HEK293 (cell line): Measurements from ENCODE around the gene EXOSC1.

Source experiments
- GLI2 ChIP-seq: fragments of 450-650 bp; formaldehyde crosslinking; IDR thresholded peaks from 2 replicates; pipeline ENCODE4; 2017; ENCODE audit warnings: missing biosample characterization, missing genetic modification characterization, low read depth, borderline replicate concordance
- GLI4 ChIP-seq: fragments of 450-650 bp; formaldehyde crosslinking; IDR thresholded peaks from 2 replicates; pipeline ENCODE4 v1.5.1; 2016; ENCODE audit warnings: missing biosample characterization, missing genetic modification characterization
- HIC1 ChIP-seq: fragments of 450-650 bp; formaldehyde crosslinking; IDR thresholded peaks from 2 replicates; pipeline ENCODE4 v1.5.1; 2016; ENCODE audit warnings: missing biosample characterization, missing genetic modification characterization
- HOXD13 ChIP-seq: sonication (generic); formaldehyde crosslinking; IDR thresholded peaks from 2 replicates; pipeline ENCODE4 v1.8.0; 2022; ENCODE audit warnings: missing genetic modification reagents, borderline replicate concordance
- MYNN ChIP-seq: fragments of 450-650 bp; formaldehyde crosslinking; IDR thresholded peaks from 2 replicates; pipeline ENCODE4 v1.5.1; 2016; ENCODE audit warnings: missing biosample characterization, missing genetic modification characterization, borderline replicate concordance
- SCRT2 ChIP-seq: fragments of 450-650 bp; formaldehyde crosslinking; IDR thresholded peaks from 2 replicates; pipeline ENCODE4 v1.5.1; 2016; ENCODE audit warnings: missing biosample characterization, missing genetic modification characterization
- SETDB1 ChIP-seq: IDR thresholded peaks from one replicate; pipeline ENCODE4 v1.6.1; 2017; ENCODE audit warnings: mild to moderate bottlenecking, low read length, moderate library complexity, mixed read lengths; ENCODE audit not compliant: insufficient read length
- SP7 ChIP-seq: fragments of 450-650 bp; formaldehyde crosslinking; IDR thresholded peaks from 2 replicates; pipeline ENCODE4 v1.5.1; 2016; ENCODE audit warnings: missing biosample characterization, missing genetic modification characterization
- WT1 ChIP-seq: fragments of 450-650 bp; formaldehyde crosslinking; IDR thresholded peaks from 2 replicates; pipeline ENCODE4 v1.5.1; 2016; ENCODE audit warnings: missing biosample characterization, missing genetic modification characterization
- ZBTB10 ChIP-seq: fragments of 450-650 bp; formaldehyde crosslinking; IDR thresholded peaks from 2 replicates; pipeline ENCODE4 v1.5.1; 2016; ENCODE audit warnings: missing biosample characterization, missing genetic modification characterization
- ZEB2 ChIP-seq: fragments of 450-650 bp; formaldehyde crosslinking; IDR thresholded peaks from 2 replicates; pipeline ENCODE4 v1.5.1; 2016; ENCODE audit warnings: missing biosample characterization, missing genetic modification characterization
- ZFP69B ChIP-seq: fragments of 450-650 bp; formaldehyde crosslinking; IDR thresholded peaks from 2 replicates; pipeline ENCODE4 v1.5.1; 2016; ENCODE audit warnings: missing biosample characterization, missing genetic modification characterization
- ZNF133 ChIP-seq: fragments of 450-650 bp; formaldehyde crosslinking; IDR thresholded peaks from 2 replicates; pipeline ENCODE4 v1.5.1; 2016; ENCODE audit warnings: missing biosample characterization, missing genetic modification characterization
- ZNF148 ChIP-seq: fragments of 450-650 bp; formaldehyde crosslinking; IDR thresholded peaks from 2 replicates; pipeline ENCODE4 v1.5.0; 2017; ENCODE audit warnings: missing biosample characterization, missing genetic modification characterization, borderline replicate concordance
- ZNF16 ChIP-seq: fragments of 450-650 bp; formaldehyde crosslinking; IDR thresholded peaks from 2 replicates; pipeline ENCODE4 v1.5.1; 2016; ENCODE audit warnings: low read depth, missing biosample characterization, missing genetic modification characterization
- ZNF23 ChIP-seq: fragments of 450-650 bp; formaldehyde crosslinking; IDR thresholded peaks from 2 replicates; pipeline ENCODE4 v1.5.1; 2016; ENCODE audit warnings: missing biosample characterization, missing genetic modification characterization, borderline replicate concordance
- ZNF26 ChIP-seq: fragments of 450-650 bp; formaldehyde crosslinking; IDR thresholded peaks from 2 replicates; pipeline ENCODE4 v1.5.1; 2016; ENCODE audit warnings: missing biosample characterization, missing genetic modification characterization
- ZNF324 ChIP-seq: fragments of 450-650 bp; formaldehyde crosslinking; IDR thresholded peaks from 2 replicates; pipeline ENCODE4 v1.5.1; 2016; ENCODE audit warnings: missing biosample characterization, missing genetic modification characterization
- ZNF433 ChIP-seq: fragments of 450-650 bp; formaldehyde crosslinking; IDR thresholded peaks from 2 replicates; pipeline ENCODE4 v1.5.1; 2016; ENCODE audit warnings: missing biosample characterization, missing genetic modification characterization, low read depth
- ZNF514 ChIP-seq: fragments of 450-650 bp; formaldehyde crosslinking; IDR thresholded peaks from 2 replicates; pipeline ENCODE4 v1.5.1; 2016; ENCODE audit warnings: missing biosample characterization, missing genetic modification characterization
- ZNF621 ChIP-seq: fragments of 450-650 bp; formaldehyde crosslinking; IDR thresholded peaks from 2 replicates; pipeline ENCODE4 v1.5.1; 2017; ENCODE audit warnings: missing biosample characterization, missing genetic modification characterization
- ZNF629 ChIP-seq: fragments of 450-650 bp; formaldehyde crosslinking; IDR thresholded peaks from 2 replicates; pipeline ENCODE4 v1.5.1; 2017; ENCODE audit warnings: missing biosample characterization, missing genetic modification characterization
- ZNF664 ChIP-seq: fragments of 450-650 bp; formaldehyde crosslinking; IDR thresholded peaks from 2 replicates; pipeline ENCODE4 v1.5.1; 2016; ENCODE audit warnings: missing biosample characterization, missing genetic modification characterization
- ZNF670 ChIP-seq: fragments of 450-650 bp; formaldehyde crosslinking; IDR thresholded peaks from 2 replicates; pipeline ENCODE4 v1.5.1; 2016; ENCODE audit warnings: missing biosample characterization, missing genetic modification characterization, low read depth
- ZNF701 ChIP-seq: fragments of 450-650 bp; formaldehyde crosslinking; IDR thresholded peaks from 2 replicates; pipeline ENCODE4 v1.5.1; 2016; ENCODE audit warnings: missing biosample characterization, missing genetic modification characterization
- ZNF76 ChIP-seq: fragments of 450-650 bp; formaldehyde crosslinking; IDR thresholded peaks from 2 replicates; pipeline ENCODE4; 2016; ENCODE audit warnings: low read depth, missing biosample characterization, missing genetic modification characterization, borderline replicate concordance
- ZNF792 ChIP-seq: fragments of 450-650 bp; formaldehyde crosslinking; IDR thresholded peaks from 2 replicates; pipeline ENCODE4 v1.5.1; 2016; ENCODE audit warnings: missing biosample characterization, missing genetic modification characterization
- ZSCAN30 ChIP-seq: fragments of 450-650 bp; IDR thresholded peaks from 2 replicates; pipeline ENCODE4 v1.5.1; 2018; ENCODE audit warnings: missing biosample characterization, mild to moderate bottlenecking, missing genetic modification characterization, moderate library complexity
- TF ChIP-seq, protein P1 (sequence below): fragments of 450-650 bp; formaldehyde crosslinking; IDR thresholded peaks from 2 replicates; pipeline ENCODE4 v1.5.1; 2016; ENCODE audit warnings: missing biosample characterization, missing genetic modification characterization
- TF ChIP-seq, protein P2 (sequence below): fragments of 450-650 bp; formaldehyde crosslinking; IDR thresholded peaks from 2 replicates; pipeline ENCODE4 v1.5.1; 2016; ENCODE audit warnings: missing biosample characterization, missing genetic modification characterization

The EXOSC1 gene

GRCh38 chr10:97427571-97428179, 18.1 kb downstream of the EXOSC1 start (continued):
- no peak for TF ChIP-seq ZNF26 (tag by site-specific recombination)
- no peak for TF ChIP-seq GLI4 (tag by site-specific recombination)
- TF ChIP-seq ZFP69B (tag by site-specific recombination) = no peak
- no peak for TF ChIP-seq ZNF621 (tag by site-specific recombination)
- TF ChIP-seq GLI2 = no peak
- TF ChIP-seq ZNF514 = no peak
- no peak for TF ChIP-seq ZNF701 (tag by site-specific recombination)
- peak; percentile 36; the same call in 1 of the 2 replicates for TF ChIP-seq ZNF629 (tag by site-specific recombination)
- TF ChIP-seq ZNF792 (tag by site-specific recombination) = no peak
- TF ChIP-seq SCRT2 (tag by site-specific recombination) = peak; percentile 57; the same call in 1 of the 2 replicates
- TF ChIP-seq ZNF670 (tag by site-specific recombination) = no peak
- TF ChIP-seq ZNF133 = no peak
- 0 out of 2 replicates have a peak, but pooled peaks have one; percentile 39 for TF ChIP-seq ZEB2 (tag by site-specific recombination)
- no peak for TF ChIP-seq HIC1 (tag by site-specific recombination)
- TF ChIP-seq SETDB1 = no peak
- no peak for TF ChIP-seq ZNF664
- TF ChIP-seq MYNN (tag by site-specific recombination) = no peak
- no peak for TF ChIP-seq HOXD13 (CRISPR knock-in tag)
- no peak for TF ChIP-seq ZNF433 (tag by site-specific recombination)
- no peak for TF ChIP-seq ZNF148 (tag by site-specific recombination)
- TF ChIP-seq WT1 = peak; percentile 56; the same call in 1 of the 2 replicates
- peak; percentile 75; the same call in 1 of the 2 replicates for TF ChIP-seq ZNF76 (tag by site-specific recombination)
- TF ChIP-seq, protein P1, sequence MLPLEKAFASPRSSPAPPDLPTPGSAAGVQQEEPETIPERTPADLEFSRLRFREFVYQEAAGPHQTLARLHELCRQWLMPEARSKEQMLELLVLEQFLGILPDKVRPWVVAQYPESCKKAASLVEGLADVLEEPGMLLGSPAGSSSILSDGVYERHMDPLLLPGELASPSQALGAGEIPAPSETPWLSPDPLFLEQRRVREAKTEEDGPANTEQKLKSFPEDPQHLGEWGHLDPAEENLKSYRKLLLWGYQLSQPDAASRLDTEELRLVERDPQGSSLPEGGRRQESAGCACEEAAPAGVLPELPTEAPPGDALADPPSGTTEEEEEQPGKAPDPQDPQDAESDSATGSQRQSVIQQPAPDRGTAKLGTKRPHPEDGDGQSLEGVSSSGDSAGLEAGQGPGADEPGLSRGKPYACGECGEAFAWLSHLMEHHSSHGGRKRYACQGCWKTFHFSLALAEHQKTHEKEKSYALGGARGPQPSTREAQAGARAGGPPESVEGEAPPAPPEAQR (tag by site-specific recombination) = no peak
- TF ChIP-seq ZBTB10 (tag by site-specific recombination) = no peak
- TF ChIP-seq, protein P2, sequence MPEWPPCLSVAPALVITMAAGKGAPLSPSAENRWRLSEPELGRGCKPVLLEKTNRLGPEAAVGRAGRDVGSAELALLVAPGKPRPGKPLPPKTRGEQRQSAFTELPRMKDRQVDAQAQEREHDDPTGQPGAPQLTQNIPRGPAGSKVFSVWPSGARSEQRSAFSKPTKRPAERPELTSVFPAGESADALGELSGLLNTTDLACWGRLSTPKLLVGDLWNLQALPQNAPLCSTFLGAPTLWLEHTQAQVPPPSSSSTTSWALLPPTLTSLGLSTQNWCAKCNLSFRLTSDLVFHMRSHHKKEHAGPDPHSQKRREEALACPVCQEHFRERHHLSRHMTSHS (tag by site-specific recombination) = no peak
- no peak for TF ChIP-seq ZNF23
- no peak for TF ChIP-seq ZNF16
- no peak for TF ChIP-seq ZSCAN30
- peak; percentile 14; the same call in 1 of the 2 replicates for TF ChIP-seq SP7 (tag by site-specific recombination)
- TF ChIP-seq ZNF324 (tag by site-specific recombination) = no peak
